ENCODE data around the gene CRHBP.
A peak's percentile ranks its signal among the peaks of the same experiment; 100 is the strongest.
"Not testable (repeated sequence)": the region's sequence is repeated elsewhere in the genome, so short reads cannot be mapped to it uniquely, and the experiment has no call there.

The CRHBP gene

DNA sequence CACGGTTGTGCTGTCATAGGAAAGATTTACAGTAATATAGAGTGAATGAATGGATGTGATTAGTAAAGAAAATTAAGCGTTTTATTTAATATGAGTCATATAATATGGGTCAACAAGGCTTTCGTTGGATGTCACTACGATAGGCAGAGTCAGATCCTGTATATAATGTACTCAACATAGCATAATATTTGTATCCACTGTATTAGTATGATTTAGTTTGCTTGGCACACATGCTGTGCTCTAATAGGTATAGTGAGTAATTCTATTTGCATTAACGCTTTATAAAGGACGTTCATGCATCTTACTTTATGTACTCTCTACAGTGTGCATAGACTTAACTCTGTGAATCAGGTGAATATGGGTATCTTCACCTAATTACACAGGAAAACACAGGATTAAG is 41.5 kb downstream of the CRHBP start:
- no peak for DNase-seq (ENCODE audit: low read depth)
- H3K4me3 ChIP-seq (ENCODE audit: low read depth, low read length) = no peak overlapping the region
- TF ChIP-seq, protein P1, sequence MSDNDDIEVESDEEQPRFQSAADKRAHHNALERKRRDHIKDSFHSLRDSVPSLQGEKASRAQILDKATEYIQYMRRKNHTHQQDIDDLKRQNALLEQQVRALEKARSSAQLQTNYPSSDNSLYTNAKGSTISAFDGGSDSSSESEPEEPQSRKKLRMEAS (IDR thresholded peaks at IDR 0.05; ENCODE audit: low read depth, low read length) = no peak
- TF ChIP-seq POLR2A (IDR thresholded peaks at IDR 0.05; ENCODE audit: extremely low read depth, insufficient read length) = no peak

DNA sequence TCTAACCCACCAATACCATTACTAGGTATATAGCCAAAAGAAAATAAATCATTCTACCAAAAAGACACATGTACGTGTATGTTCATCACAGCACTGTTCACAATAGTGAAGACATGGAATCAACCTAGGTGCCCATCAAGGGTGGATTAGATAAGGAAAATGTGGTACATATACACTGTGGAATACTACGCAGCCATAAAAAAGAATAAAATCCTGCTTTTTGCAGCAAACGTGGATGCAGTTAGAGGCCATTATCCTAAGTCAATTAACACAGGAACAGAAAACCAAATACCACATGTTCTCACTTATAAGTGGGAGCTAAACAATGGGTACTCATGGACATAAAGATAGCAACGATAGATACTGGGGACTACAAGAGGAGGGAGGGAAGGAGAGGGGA is 45.4 kb downstream of the CRHBP start:
- DNase-seq (ENCODE audit: low read depth); H3K4me3 ChIP-seq (ENCODE audit: low read depth, low read length): not testable (repeated sequence)

DNA sequence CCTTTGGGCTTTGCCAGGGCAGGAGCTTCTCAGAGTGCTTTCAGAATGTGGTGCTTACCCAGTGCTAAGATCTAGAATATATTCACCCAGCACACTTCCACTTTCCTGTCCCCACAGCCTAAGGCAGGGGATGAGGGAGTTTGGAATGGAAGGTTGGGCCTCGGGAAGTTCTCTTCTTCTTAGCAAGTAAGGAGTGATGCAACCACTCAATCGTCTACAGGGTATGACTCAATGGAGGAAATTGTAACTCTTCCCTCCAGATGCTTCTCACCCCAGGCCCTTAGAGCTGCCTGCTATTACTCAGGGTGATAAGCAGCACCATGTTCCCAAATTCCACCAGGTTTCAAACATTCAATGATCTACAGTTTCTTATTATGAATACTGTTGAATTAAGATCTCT is 46.6 kb downstream of the CRHBP start:
- no peak for TF ChIP-seq MYC (IDR thresholded peaks at IDR 0.05; ENCODE audit: low read depth, low read length)
- TF ChIP-seq, protein P1 (IDR thresholded peaks at IDR 0.05; ENCODE audit: low read depth, low read length) = no peak
- no peak for TF ChIP-seq POLR2A (IDR thresholded peaks at IDR 0.05; ENCODE audit: extremely low read depth, insufficient read length)
- TF ChIP-seq, protein P2, sequence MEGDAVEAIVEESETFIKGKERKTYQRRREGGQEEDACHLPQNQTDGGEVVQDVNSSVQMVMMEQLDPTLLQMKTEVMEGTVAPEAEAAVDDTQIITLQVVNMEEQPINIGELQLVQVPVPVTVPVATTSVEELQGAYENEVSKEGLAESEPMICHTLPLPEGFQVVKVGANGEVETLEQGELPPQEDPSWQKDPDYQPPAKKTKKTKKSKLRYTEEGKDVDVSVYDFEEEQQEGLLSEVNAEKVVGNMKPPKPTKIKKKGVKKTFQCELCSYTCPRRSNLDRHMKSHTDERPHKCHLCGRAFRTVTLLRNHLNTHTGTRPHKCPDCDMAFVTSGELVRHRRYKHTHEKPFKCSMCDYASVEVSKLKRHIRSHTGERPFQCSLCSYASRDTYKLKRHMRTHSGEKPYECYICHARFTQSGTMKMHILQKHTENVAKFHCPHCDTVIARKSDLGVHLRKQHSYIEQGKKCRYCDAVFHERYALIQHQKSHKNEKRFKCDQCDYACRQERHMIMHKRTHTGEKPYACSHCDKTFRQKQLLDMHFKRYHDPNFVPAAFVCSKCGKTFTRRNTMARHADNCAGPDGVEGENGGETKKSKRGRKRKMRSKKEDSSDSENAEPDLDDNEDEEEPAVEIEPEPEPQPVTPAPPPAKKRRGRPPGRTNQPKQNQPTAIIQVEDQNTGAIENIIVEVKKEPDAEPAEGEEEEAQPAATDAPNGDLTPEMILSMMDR (IDR thresholded peaks at IDR 0.05; ENCODE audit: low read depth, low read length) = no peak
- DNase-seq (ENCODE audit: low read depth) = peak; percentile 62
- H3K4me3 ChIP-seq (ENCODE audit: low read depth, low read length) = no peak overlapping the region

DNA sequence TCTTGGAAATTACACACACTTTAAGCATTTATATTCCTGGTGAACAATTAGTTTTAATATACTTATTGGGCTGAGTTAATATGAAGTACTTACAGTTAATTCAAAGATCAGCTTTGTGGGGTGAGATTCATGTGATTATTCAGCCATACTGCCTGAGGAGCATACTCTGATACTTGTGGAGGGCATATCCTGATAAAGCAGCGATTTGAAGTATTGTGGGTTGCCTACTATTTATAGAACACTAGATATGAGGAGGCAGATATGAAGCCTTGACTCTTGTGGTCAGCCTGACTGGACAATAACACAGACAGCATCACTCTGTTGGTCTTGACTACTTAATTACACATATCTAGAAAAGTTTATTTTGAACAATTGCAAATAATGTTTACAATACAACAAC is 50.4 kb downstream of the CRHBP start:
- H3K4me3 ChIP-seq (ENCODE audit: low read depth, low read length) = no peak overlapping the region
- DNase-seq (ENCODE audit: low read depth) = no peak
- TF ChIP-seq, protein P1 (IDR thresholded peaks at IDR 0.05; ENCODE audit: low read depth, low read length) = no peak
- TF ChIP-seq MYC (IDR thresholded peaks at IDR 0.05; ENCODE audit: low read depth, low read length) (no peak), POLR2A (IDR thresholded peaks at IDR 0.05; ENCODE audit: extremely low read depth, insufficient read length) (no peak)
- TF ChIP-seq, protein P2 (IDR thresholded peaks at IDR 0.05; ENCODE audit: low read depth, low read length) = no peak

DNA sequence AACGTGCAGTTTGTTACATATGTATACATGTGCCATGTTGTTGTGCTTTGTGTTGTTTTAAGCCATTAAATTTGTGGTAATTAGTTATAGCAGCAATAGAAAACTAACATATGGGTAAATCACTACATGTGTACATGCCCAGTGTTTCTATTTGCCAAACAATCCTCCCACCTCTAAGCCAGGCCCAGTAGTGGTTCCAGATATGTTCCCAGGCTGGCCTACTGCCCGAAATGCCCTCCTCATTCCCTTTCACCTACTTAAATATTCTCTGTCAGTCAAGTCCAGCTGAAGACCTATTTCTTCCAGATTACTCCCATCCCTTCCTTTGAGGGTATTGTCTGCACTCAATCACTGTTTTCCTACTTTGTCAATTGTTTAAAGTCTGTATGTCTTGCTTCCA is 53.3 kb downstream of the CRHBP start:
- TF ChIP-seq MYC (IDR thresholded peaks at IDR 0.05; ENCODE audit: low read depth, low read length) (no peak), POLR2A (IDR thresholded peaks at IDR 0.05; ENCODE audit: extremely low read depth, insufficient read length) (no peak)
- TF ChIP-seq, protein P1 (IDR thresholded peaks at IDR 0.05; ENCODE audit: low read depth, low read length) = no peak
- TF ChIP-seq, protein P2 (IDR thresholded peaks at IDR 0.05; ENCODE audit: low read depth, low read length) = no peak

DNA sequence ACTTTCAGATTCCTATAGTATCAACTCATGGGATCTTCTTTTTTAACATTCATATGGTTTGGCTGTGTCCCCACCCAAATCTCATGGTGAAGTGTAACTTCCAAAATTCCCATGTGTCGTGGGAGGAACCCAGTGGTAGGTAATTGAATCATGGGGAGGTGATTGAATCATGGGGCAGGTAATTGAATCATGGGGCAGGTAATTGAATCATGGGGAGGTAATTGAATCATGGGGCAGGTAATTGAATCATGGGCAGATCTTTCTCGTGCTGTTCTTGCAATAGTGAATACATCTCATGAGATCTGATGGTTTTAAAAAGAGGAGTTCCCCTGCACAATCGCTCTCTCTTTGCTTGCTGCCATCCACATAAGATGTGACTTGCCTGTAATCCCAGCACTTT is 55.6 kb downstream of the CRHBP start:
- TF ChIP-seq MYC (IDR thresholded peaks at IDR 0.05; ENCODE audit: low read depth, low read length) (no peak), POLR2A (IDR thresholded peaks at IDR 0.05; ENCODE audit: extremely low read depth, insufficient read length) (no peak)
- TF ChIP-seq, protein P2 (IDR thresholded peaks at IDR 0.05; ENCODE audit: low read depth, low read length) = no peak
- no peak for DNase-seq (ENCODE audit: low read depth)
- no peak overlapping the region for H3K4me3 ChIP-seq (ENCODE audit: low read depth, low read length)

More for the DNA sequence above, 53.3 kb downstream of the CRHBP start:
- no peak for DNase-seq (ENCODE audit: low read depth)
- H3K4me3 ChIP-seq (ENCODE audit: low read depth, low read length) = no peak overlapping the region

DNA sequence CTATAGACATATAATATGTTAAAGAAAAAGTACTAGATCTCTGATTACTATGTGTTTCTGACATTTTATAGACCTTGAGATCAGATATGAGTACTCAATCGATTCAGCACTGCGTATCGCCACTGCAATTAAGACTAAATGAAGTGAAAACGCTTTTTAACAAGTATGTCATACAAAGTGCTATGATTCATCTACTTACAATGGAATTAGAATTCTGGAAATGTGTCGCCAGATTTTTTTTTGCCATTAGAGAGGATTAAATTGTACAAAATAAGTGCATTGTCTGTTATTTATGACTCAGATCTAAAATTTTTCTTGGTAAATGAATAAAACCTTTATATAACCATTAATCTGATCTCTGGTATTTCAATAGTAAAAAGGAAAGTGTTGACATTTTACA is 57.4 kb downstream of the CRHBP start:
- TF ChIP-seq, protein P1 (IDR thresholded peaks at IDR 0.05; ENCODE audit: low read depth, low read length) = no peak
- TF ChIP-seq, protein P2 (IDR thresholded peaks at IDR 0.05; ENCODE audit: low read depth, low read length) = no peak
- TF ChIP-seq MYC (IDR thresholded peaks at IDR 0.05; ENCODE audit: low read depth, low read length) = no peak
- no peak for TF ChIP-seq POLR2A (IDR thresholded peaks at IDR 0.05; ENCODE audit: extremely low read depth, insufficient read length)
- no peak overlapping the region for H3K4me3 ChIP-seq (ENCODE audit: low read depth, low read length)
- DNase-seq (ENCODE audit: low read depth) = no peak
